ENCODE data around the gene HPS6.

DNA sequence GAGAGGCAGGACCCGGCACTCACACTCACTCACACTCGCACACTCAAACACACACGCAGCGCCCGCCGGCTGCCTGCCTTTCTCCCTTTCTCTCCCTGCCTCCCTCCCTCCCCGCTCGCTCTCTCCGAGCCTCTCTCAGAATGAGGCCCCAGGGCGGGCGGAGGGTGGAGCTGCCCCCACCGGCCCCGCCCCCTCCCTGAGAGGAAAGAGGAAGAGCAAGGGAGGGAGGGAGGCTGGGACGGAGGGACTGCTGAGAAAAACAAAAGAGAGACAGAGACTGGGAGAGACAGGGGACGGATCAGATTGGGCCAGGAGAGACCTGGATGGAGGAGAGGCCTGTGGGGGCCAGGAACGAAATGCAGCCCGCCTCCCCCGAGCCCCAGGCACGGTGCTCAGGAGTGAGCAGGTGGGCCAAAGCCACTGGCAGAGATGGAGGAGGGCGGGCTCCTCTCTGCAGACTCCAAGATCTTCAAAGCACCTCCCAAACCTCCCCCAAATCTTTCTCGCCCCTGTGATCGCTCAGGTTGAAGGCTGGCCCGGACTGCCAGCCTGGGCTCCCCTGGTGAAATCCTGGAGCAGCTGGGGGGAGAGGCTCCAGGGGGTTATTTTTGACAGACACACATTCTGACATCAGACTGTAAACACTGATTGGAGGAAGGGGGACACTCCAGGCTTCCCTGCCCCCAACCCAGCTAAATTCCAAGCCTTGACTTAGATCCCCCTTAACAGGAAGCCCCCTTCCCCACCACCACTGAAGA lies 49.9 kb downstream of the HPS6 start:
- TF ChIP-seq POLR2A (IDR thresholded peaks at IDR 0.05) (peak; percentile 93), POLR2AphosphoS5 (IDR thresholded peaks at IDR 0.05) (peak; percentile 97)
- TF ChIP-seq, protein P1, sequence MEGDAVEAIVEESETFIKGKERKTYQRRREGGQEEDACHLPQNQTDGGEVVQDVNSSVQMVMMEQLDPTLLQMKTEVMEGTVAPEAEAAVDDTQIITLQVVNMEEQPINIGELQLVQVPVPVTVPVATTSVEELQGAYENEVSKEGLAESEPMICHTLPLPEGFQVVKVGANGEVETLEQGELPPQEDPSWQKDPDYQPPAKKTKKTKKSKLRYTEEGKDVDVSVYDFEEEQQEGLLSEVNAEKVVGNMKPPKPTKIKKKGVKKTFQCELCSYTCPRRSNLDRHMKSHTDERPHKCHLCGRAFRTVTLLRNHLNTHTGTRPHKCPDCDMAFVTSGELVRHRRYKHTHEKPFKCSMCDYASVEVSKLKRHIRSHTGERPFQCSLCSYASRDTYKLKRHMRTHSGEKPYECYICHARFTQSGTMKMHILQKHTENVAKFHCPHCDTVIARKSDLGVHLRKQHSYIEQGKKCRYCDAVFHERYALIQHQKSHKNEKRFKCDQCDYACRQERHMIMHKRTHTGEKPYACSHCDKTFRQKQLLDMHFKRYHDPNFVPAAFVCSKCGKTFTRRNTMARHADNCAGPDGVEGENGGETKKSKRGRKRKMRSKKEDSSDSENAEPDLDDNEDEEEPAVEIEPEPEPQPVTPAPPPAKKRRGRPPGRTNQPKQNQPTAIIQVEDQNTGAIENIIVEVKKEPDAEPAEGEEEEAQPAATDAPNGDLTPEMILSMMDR (IDR thresholded peaks at IDR 0.05) = peak in 1 of 4 experiments; percentile 2

Measured in prostate gland (tissue), 2 donors.